Esophagus mucosa (tissue), 1 donor: ENCODE measurements around the gene ADPGK. TPM values are rescaled to one million over a fixed set of nuclear protein-coding genes. Genes with fewer than 3 reads are reported as not detected.

Experiments used
- ATAC-seq: fragments of 200-7000 bp; cut with Tn5 transposase; one replicate; pipeline ENCODE4 v1.9.1; 2020
- total RNA-seq: library from RNA; stranded (reverse); gene quantifications from one replicate; pipeline ENCODE4 v1.2.4, GENCODE V29; 2023
- donor health status: DM: yes; HTN: yes; CAD: no.

Gene ADPGK
- total RNA-seq, 1 donor from 2014 or later, result 23.4 TPM

DNA sequence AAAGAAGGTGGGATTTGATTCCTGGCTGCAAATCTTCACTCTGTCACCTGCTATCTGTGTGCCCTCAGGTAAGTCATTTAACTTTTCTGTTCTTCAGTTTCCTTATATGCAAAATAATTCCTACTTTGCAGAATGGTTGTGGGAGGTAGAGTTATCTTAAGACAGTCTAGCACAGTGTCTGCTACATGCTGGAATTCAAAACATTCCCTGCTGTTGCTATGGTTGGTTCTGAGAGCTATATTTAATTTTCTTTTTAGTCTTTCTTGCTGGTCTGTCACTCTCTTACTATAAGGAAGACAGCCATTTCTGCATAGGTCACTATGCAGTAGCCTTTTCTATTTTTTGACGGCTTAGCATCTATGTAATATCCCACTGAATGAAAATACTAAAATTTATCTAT, 4.0 kb upstream of the ADPGK start:
- no peak for ATAC-seq

DNA sequence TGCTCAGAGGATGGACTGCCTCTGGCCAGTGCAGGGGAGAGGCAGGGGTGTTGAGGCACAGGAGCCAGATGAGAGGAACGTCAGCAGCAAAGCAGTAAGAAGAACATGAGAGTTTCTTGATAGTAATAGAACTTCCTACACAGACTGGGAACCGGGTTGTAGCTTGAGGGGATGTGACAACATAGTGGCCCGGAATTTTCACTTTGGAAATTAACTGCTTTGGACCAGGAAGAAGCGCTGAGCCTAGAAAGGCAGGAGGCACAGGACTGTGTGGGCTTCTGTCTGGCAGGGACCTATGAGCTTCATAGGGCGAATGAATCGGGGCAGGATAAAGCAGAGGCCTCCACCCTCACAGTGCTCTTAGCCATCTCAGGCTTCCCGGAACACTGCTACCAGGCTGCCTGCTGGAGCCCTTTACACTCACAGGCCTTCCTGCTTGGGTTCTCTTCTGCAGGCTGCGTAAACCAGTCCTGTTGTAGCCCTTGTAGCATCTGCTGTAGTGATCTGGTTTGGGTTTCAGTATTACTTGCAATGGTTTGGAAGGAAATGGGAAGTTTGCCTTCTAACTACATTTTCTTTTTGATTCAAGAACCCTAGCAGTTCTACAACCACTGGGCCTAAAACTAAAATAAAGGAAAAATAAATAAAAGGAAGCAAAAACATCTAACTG, 3.3 kb upstream of the ADPGK start:
- ATAC-seq, result no peak

DNA sequence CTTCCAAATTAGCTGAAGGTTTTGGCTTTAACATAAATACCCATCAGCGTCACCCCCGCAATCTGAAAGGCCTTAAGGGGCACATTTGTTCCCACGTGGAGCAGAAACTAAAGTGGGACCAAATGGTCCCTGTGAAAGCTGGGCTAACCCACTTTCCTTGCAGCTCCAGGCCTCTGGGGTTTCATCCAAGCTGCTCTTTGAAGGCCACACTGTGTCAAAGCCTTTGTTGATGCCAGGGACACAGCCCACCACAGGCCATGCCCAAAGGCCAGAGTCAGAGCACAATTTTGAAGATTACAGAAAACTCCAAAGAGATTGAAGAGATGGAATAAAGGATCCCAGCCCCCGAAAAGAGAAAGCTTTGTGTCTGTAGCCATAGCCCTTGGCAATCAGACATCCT, 2.7 kb upstream of the ADPGK start:
- no peak for ATAC-seq

DNA sequence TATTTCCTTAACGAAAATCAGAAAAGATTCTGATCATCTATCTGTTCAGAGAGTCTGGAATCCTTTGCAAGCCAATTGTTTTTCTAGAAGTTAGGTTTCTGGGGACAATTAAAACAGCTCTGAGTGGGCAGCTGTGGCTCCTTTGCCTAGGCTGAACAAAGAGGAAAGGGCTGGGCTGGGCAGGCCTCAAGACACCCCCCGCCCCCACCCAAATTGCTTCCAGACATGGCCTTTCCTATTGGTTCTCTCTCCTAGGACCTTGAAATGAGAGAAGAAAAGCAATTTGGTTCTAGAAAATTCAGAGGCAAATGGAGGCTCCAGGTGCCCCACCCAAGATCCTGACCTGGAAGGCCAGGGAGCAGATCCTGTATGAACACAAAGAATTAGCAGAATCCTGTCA, 2.3 kb upstream of the ADPGK start:
- no peak for ATAC-seq

DNA sequence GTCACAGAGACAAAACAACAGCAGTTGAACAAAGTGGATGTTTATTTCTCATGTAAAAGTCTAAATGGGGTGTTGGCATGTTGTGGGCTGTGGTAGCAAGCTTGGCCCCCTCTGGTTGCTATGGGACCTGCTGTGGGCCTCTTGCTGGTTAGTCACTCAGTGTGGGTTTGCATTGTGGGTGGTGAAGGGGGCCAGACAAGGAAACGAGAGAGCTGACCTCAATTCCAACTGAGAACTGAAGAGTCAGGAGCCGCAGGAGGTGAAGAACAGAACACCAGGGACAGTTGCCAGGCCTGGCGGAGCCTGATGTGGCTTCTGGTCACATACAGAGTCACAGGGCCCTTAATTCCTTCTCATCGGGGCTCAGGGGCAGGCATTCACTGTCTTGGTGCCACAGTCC, 1.9 kb upstream of the ADPGK start:
- no peak for ATAC-seq

DNA sequence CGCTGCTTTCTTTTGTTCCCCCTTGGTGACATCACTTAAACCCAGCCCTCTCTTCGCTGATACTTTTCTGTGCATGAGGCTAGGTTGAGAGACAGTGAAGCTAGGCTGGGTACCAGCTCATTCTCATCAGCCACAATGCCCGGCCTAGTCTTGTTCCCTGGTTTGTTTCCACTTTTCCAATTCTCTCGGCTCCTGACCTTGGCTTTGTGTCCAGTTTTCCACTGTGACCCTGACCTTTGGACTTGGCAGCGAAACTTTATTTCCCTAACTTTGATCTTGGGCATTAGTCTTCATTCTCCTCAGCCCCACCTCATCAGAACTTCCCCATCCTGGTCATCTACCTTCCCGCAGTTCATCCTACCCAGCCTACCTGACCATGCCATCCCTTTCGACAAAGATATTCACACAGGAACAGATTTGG, 908 bp upstream of the ADPGK start:
- ATAC-seq, result no peak

DNA sequence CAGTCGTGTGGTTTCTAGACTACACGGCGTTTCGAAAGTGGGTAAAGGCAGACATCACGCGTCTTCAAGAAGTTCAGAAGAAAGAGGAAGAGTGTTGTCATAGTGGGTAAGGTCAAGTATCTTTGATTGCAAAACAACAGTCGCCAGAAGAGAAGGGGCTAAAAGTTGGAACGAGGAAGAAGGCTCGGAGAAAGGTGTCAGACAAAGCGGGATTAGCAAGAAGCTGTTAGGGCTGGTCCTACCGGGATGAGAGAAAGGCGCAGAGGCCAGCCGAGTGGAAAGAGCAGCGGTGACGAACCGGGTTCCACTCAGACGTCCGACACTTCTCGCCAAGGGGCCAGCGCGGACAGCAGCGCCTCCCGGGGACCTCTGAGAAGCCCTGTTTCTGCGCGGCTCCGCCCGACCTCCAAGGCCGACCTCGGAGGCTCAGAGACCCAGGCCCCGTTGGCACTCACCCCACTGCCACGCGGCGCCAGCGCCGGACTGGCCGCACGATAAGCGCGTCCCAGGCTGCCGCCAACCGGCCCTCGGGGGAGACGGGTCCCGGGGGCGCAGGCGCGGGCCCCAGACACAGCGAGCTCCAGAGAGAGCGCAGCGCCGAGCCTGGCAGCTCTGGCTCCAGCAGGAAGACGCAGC, 436 bp downstream of the ADPGK start:
- peak; percentile 17 for ATAC-seq

DNA sequence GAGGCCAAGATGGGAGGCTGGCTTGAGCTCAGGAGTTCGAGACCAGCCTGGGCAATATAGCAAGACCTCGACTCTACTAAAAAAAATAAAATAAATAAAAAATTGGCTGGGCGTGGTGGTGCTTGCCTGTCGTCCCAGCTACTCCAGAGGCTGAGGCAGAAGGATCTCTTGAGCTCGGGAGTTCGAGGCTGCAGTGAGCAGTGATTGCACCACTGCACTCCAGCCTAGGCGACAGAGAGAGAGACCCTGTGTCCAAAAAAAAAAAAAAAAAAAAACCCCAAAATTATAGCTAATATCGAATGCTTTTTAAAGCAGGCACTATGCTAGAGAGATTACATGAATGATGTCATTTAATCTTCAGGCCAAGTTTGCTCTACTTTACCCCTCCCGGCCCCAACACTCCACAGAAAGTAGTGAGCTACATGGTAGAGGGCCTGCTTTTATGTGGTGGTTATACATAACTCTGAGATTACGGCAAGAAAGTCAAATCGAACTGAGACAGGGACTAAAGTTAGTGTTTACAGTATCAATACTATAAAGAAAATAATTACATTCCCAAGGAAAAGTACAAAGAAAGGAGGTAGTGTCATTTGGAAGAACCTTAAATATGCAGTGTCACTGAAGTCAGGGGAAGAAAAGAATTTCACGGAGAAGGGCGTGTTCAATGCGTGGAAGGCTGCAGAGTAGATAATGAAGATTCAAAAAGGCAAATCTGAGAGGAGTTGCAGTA, 1.1 kb downstream of the ADPGK start:
- no peak for ATAC-seq

DNA sequence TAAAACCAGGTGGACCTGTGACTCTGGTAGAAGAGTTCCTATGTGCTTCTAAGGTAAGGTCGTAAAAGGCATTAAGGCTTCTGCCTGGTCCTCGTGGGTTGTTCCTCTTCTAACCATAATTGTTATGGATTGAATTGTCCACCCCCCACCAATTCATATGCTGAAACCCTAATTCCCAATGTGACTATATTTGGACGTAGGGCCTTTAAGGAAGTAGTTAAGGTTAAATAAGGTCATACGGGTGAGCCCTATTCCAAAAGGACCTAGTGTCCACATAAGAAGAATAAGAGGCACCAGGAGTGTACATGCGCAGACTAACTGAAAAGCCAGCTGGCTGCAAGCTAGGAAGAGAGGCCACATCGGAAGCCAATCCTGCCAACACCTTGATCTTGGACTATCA, 1.9 kb downstream of the ADPGK start:
- ATAC-seq, result no peak

DNA sequence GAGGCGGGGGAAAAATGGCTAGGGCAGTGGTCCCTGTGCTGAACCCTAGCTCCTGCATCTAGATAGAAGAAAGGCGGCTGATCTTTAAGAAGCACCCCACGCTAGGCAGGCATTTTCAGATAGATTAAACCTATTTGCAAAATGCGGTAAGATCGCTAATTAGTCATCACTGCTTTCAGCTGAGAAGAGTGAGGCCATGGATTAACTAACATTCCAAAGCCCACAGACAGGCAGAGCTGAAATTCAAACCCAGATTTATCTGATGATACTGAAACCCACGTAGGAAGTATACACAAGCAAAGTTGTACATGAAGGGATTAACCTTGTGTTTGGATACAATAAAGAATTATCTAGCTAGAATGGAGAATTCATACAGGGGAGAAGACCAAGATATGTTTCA, 4.8 kb downstream of the ADPGK start:
- ATAC-seq, result no peak

DNA sequence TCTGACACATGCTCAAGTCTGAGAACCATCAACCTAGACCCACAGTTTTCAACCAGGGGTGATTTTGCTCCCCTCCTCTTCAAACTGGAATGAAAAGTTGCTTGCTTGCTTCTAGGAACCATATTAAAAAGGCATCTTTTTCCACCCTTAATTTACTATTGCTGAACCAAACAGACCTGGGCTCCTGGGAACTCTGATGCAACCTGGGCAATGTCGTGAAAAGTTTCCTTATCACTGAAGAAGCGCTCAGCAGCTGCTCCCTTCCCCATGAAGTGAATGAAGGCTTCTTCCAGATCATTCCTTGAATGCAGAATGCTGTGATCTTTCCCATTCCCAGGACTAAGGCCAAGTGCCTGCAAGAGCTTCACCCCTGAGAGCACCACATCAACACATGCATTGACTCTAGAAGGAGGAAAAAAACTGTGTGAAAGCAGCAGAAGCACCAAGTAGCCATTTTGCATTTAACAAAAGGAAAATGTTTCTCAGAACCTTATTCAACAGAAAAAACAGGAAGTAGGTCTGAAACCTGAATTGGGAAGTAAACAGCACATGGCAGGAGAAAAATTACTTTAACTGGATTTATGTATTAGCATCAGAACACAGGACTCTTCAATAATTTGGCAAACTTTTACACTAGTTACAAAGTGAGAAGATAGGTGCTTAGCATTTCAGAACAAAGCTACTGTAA, 8.7 kb downstream of the ADPGK start:
- no peak for ATAC-seq

DNA sequence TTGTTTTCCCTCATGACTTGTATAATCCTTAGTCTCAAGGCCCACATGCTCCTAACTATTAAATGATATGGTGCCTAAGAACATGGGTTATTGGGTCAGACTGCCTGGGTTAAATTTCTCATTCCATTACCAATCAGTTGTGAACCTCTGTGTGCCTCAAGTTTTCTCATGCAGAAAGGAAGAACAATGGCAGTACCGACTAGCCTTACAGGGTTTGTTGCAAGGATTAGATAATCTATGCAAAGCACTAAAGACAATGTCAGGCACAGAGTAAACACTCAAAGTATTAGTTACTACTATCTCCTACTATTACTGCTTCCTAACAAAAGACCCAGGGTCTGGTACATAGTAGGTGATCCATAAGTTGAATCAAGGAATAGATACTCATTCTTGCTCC, 12.2 kb downstream of the ADPGK start:
- ATAC-seq, result no peak

DNA sequence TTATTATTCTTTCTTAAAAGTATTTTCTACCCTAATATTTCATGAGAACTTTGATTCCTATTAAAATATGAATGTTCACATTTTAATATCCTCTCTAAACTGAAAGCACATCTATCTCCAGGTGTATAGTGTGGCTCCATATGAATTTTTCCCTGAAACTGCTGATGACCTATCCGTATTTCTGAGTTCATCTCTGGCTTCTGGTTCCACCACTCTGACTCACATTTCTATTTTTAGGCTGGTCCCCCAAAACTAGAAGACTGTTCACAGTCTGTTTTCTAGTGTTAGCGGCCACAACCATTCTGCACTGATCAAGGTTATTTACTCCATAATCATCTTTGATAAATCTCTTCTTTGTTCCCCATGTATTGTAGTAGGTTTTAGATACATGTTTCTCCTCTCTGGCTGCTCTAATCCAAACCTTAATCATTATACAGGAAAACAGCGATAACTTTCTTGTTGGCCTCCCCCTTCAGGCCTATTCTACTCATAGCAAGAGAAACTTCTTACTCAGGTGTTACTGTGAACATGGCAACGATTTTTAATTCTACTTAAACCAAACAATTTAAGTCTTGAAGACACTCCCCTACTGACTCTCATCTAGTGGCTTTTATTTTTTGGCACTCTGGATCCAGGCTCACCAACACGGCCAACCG, 12.8 kb downstream of the ADPGK start:
- ATAC-seq, result no peak

DNA sequence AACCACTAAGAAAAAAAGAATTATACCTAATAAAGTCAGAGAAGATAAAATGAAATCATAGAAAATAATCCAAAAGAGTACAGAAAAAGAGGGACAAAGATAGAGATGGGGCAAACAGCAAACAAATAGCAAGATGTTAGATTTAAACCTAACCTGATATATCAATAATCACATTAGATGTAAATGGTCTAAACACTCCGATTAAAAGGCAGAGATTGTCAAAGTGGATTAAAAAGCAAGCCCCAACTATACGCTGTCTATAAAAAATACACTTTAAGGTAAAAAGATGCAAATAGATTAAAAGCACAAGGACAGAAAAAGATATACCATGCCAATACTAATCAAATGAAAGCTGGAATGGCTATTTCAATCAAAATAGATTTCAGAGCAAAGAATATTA, 16.8 kb downstream of the ADPGK start:
- ATAC-seq, result no peak

DNA sequence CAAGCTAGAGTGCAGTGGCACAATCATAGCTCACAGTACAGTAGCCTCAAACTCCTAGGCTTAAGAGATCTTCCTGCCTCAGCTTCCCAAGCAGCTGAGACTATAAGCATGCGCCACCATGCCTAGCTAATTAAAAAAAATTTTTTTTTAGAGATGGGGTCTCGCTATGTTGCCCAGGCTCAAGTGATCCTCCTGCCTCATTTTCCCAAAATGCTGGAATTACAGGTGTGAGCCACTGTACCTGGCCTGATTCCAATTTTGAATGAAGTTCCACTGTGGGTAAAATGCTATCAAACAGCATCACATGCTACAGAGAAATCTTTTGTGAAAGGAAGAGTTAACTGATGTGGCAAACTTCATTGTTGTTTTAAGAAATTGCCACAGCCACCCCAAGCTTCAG, 17.5 kb downstream of the ADPGK start:
- ATAC-seq, result no peak

DNA sequence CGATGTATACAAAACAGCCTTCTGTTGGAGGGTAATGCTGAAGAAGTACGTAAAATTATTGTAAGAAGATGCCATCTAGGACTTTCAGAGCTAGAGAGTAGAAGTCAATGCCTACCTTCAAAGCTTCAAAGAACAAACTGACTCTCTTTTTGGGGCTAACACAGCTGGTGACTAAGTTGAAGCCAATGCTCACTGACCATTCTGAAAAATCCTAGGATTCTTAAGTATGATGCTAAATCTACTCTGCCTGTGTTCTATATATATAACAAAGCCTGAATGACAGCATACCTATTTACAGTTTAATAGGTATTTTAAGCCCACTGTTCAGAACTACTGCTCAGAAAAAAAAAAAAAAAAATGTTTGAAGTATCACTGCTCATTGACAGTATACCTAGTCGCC, 18.9 kb downstream of the ADPGK start:
- ATAC-seq, result no peak

DNA sequence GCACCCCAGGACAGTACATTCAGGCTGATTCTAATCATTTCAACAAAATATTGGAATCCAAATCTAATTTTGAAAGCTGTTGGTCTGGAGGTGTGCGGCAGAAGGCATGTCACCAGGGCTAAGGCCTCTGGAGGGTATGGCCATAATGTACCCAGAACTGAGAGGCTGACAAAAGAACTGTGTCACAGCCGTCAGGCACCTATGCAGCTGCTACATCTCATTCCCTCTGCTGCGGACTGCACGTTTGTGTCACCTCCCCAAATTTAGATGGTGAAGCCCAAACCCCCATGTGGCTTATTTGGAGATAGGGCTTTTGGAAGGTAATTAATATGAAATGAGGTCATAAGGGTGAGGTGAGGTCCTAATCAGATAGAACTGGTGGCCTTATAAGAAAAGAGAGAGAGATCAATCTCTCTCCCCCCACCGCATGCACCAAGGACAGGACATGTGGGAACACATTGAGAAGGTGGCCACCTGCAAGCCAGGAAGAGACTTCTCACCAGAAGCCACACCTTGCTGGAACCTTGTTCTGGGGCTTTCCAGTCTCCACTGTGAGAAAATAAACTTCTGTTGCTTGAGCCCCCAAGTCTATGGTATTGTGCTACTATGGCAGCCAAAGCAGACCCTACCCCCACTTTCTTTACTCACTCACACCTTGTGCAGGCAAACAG, 22.8 kb downstream of the ADPGK start:
- no peak for ATAC-seq

DNA sequence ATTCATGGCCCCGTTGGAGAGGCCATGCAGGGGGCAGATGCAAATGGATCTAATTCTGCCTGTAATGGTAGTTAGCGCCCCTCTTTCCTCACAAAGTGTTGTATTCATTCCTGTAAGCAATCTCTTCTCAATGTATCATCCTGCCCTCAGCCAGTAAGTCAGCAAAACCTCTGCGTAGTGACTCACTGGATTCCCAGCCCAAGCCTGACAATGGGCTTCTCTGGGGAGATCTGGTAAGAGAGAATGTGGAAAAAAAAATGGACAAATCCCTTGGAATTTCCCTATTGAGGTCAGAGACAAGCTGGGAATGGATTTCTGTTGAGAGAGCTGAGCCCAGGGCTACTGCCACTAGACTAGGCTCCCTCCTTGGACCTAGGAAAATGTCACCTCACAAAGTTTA, 25.4 kb downstream of the ADPGK start:
- no peak for ATAC-seq

DNA sequence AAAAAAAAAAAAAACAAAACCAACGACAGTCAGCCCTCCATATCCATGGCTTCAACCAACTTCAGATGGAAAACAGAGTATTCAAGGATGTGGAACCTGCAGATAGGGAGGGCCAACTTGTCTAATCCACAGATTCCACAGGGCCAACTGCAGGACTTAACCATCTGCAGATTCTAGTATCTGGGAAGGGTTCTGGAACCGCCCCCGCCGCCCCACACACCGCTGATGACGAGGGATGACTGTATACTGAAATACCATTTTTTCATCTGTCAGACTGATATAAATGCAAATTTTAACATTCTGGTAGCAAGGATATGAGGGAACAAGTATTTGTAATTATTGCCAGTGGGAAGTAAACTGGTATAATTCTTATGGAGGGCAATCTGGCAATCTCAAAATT, 29.5 kb downstream of the ADPGK start:
- no peak for ATAC-seq

DNA sequence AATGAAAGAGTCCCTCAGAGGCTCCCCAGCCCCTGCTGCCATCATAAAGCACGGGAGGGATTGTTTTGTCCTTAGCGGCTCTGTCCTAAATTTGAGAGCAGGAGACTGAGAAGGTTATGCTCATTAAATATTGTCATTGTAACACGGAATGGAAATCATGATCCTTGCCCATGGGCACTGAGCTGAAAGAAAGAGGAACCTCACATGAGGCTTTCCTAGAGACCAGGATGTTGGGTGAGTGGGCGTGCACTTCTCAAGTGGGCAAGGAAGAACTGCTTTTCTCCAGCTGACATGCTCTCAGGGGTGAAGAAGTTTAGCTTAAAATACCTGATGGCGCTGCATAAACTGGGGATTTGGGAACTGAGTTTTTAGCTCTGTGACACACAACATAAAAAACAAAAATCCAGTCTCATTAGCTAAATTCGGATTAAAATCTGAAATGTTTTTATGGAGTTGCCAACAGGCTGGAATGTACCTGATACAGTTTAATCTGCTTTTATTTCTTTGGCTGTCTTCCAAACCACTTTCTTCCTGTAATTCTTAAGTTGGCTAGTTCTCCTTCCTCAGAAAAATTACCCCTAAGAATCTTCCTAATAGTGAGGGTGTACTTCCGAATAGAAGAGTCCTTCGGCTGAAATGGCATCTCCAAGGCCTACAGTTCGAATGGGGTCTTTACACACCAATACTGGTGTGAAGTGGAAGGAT, 31.7 kb downstream of the ADPGK start:
- no peak for ATAC-seq

DNA sequence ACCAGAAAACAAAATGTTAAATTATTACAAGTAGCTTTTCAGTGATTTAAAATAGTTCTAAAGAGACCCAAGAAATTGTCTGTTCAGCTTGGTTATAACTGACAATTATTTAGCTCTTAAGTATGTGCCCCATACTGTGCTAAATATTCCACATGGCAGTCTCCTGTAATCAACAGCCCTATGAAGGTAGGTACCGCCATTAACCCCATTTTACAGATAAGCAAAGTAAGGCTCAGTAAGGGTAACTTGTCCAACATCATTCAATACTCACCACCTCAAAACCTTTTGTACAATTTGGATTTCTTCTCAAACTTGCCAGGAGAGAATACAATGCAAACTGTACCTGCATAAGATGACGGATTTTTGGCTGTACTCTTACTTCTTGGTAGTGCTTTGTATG, 33.9 kb downstream of the ADPGK start:
- ATAC-seq, result no peak

DNA sequence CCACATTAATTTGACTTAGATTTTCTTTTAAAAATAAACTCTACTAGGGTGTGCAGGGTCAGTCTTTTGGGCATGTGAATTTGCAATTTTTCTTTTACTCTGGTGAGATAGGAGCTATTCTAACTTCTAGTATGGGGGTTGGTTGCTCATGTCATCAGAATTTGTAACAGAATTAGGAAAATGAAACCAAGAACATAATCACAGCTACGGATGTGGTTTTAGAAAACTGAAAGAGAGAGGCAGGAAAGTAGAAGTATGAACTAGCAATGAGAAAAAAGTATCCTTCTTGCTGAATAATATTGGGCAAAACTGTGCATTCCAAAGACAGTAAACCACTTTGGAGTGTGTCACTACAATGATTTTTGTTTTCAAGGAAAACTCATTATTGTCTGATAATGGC, 43.3 kb downstream of the ADPGK start:
- ATAC-seq, result no peak
